H1 (cell line): ENCODE results near the gene BAD.

Experiments
- CTCF ChIP-seq, 3 experiments: IDR thresholded peaks; 1 replicate in 2 of 3; 2 replicates in 1 of 3; pipeline versions ENCODE4 v1.5.1 to v1.6.1; 2011; ENCODE audit warnings: low read length in 3 of 3, mild to moderate bottlenecking in 3 of 3, inconsistent platforms in 2 of 3, low read depth in 1 of 3, moderate library complexity in 1 of 3; ENCODE audit not compliant: insufficient read depth in 1 of 3; ENCODE audit errors: control extremely low read depth in 1 of 3
- FOSL1 ChIP-seq: IDR thresholded peaks from 2 replicates; pipeline ENCODE4 v1.6.1; 2011; ENCODE audit warnings: mild to moderate bottlenecking, low read depth, low read length, moderate library complexity; ENCODE audit not compliant: insufficient read depth
- JUN ChIP-seq: IDR thresholded peaks from 2 replicates; pipeline ENCODE4 v1.6.1; 2011; ENCODE audit warnings: low read depth, mild to moderate bottlenecking, improper control_type of control experiment, low read length
- KDM1A ChIP-seq: fragments of 200-600, 300-600 bp; sonication (generic); IDR thresholded peaks from 2 replicates; pipeline ENCODE4 v1.7.1; 2016; ENCODE audit warnings: mild to moderate bottlenecking, low read length, borderline replicate concordance
- MAX ChIP-seq: IDR thresholded peaks from 2 replicates; pipeline ENCODE4 v1.6.1; 2012; ENCODE audit warnings: inconsistent platforms
- POLR2A ChIP-seq, 2 experiments: IDR thresholded peaks; 1 replicate in 1 of 2; 2 replicates in 1 of 2; pipeline ENCODE4 v1.6.1; 2011; ENCODE audit warnings: low read depth in 2 of 2, low read length in 2 of 2, mild to moderate bottlenecking in 2 of 2; ENCODE audit errors: control extremely low read depth in 1 of 2
- RAD21 ChIP-seq, 2 experiments: IDR thresholded peaks in 1 of 2; conservative IDR thresholded peaks in 1 of 2; 2 replicates each; pipeline ENCODE4 v1.6.1; 2011; ENCODE audit warnings: low read depth in 2 of 2, low read length in 2 of 2, improper control_type of control experiment in 1 of 2, inconsistent platforms in 1 of 2, mild to moderate bottlenecking in 1 of 2, moderate library complexity in 1 of 2
- SUZ12 ChIP-seq: fragments of 200-600 bp; sonication (generic); IDR thresholded peaks from 2 replicates; pipeline ENCODE4 v1.6.1; 2012; ENCODE audit warnings: mild to moderate bottlenecking, inconsistent platforms, low read length, moderate library complexity, mixed read lengths
- TBP ChIP-seq: IDR thresholded peaks from 2 replicates; pipeline ENCODE4 v1.6.1; 2011; ENCODE audit warnings: low read depth, low read length, improper control_type of control experiment
- TCF12 ChIP-seq: IDR thresholded peaks from 2 replicates; pipeline ENCODE4 v1.6.1; 2011; ENCODE audit warnings: low read depth, mild to moderate bottlenecking, low read length

GRCh38 chr11:64245401-64245796 lies 39.1 kb downstream of the BAD start:
- no peak for TF ChIP-seq TBP
- no peak for TF ChIP-seq RAD21 (IDR thresholded peaks at IDR 0.05 in 1 of 2, conservative IDR thresholded peaks at IDR 0.05 in 1 of 2; ENCODE audit: low read depth in 2 of 2, low read length in 2 of 2)
- no peak for TF ChIP-seq SUZ12
- no peak for TF ChIP-seq MAX
- no peak for TF ChIP-seq TCF12
- no peak for TF ChIP-seq KDM1A
- no peak for TF ChIP-seq CTCF (IDR thresholded peaks at IDR 0.05; ENCODE audit: control extremely low read depth in 1 of 3, insufficient read depth in 1 of 3, low read depth in 1 of 3, low read length in 3 of 3)
- no peak for TF ChIP-seq POLR2A (IDR thresholded peaks at IDR 0.05; ENCODE audit: control extremely low read depth in 1 of 2, low read depth in 2 of 2, low read length in 2 of 2)
- TF ChIP-seq JUN, result no peak
- TF ChIP-seq FOSL1, result no peak
